HUES48 (cell line): ENCODE results near the gene OVOL1.

Source experiments
- H3K27ac ChIP-seq: one replicate; pipeline ENCODE4 v1.7.0; 2013; ENCODE audit warnings: low read depth, low read length, inconsistent platforms
- H3K27me3 ChIP-seq: 2 replicates; pipeline ENCODE4 v1.6.1; 2013; ENCODE audit warnings: mild to moderate bottlenecking, low read length; ENCODE audit not compliant: control insufficient read depth, insufficient read depth
- H3K36me3 ChIP-seq: 2 replicates; pipeline ENCODE4 v1.6.1; 2013; ENCODE audit warnings: low read length; ENCODE audit not compliant: control insufficient read depth, insufficient read depth
- H3K4me1 ChIP-seq: 2 replicates; pipeline ENCODE4 v1.6.1; 2013; ENCODE audit warnings: mild to moderate bottlenecking, low read length; ENCODE audit not compliant: control insufficient read depth, insufficient read depth
- H3K4me3 ChIP-seq: 2 replicates; pipeline ENCODE4 v1.5.1; 2013; ENCODE audit warnings: mild to moderate bottlenecking, low read depth, low read length
- H3K9ac ChIP-seq: 2 replicates; pipeline ENCODE4 v1.6.1; 2013; ENCODE audit warnings: mild to moderate bottlenecking, low read depth, low read length, moderate library complexity
- H3K9me3 ChIP-seq: 2 replicates; pipeline ENCODE4 v1.6.1; 2013; ENCODE audit warnings: low read length; ENCODE audit not compliant: control insufficient read depth, insufficient read depth

OVOL1 gene

DNA sequence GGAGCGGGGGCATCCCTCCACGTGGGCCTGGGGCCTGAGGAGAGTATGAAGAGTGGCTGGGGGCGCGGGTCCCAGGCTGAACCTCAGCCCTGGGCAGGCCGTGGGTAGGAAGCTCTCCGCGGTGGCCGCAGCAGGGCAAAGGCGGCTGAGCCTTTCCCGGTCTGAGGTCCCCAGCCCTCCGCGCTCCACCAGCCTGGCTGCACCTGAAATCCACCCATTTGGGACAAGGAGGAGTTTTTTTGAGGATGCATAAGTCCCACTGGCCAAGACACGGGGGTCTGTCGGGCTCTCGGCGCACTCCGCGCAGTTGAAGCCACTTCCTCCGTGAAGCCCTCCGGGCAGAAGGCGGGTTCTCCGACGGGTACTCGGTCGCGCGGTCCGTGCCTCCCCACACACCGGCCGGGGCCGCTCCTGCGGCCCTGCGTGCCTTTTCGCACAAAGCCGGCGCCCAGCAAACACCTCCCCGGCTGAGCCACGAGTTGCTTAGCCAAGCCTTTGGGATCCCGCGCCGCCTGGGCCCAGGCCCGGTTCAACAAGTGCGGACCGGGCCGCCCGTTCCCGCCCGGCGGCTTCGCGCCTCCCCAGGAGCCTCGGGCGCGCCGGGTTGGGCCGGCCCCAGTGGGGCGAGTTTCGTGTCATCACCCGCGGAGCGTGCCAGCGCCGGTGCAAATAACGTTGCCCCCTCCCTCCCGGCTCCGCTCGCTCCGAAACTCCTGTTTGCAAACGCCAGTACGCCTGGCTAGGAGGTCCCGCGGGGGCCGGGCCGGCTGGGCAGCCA is 666 bp upstream of the OVOL1 start:
- peaks cover 66% of the 10 kb centered on the region for H3K27me3 ChIP-seq

DNA sequence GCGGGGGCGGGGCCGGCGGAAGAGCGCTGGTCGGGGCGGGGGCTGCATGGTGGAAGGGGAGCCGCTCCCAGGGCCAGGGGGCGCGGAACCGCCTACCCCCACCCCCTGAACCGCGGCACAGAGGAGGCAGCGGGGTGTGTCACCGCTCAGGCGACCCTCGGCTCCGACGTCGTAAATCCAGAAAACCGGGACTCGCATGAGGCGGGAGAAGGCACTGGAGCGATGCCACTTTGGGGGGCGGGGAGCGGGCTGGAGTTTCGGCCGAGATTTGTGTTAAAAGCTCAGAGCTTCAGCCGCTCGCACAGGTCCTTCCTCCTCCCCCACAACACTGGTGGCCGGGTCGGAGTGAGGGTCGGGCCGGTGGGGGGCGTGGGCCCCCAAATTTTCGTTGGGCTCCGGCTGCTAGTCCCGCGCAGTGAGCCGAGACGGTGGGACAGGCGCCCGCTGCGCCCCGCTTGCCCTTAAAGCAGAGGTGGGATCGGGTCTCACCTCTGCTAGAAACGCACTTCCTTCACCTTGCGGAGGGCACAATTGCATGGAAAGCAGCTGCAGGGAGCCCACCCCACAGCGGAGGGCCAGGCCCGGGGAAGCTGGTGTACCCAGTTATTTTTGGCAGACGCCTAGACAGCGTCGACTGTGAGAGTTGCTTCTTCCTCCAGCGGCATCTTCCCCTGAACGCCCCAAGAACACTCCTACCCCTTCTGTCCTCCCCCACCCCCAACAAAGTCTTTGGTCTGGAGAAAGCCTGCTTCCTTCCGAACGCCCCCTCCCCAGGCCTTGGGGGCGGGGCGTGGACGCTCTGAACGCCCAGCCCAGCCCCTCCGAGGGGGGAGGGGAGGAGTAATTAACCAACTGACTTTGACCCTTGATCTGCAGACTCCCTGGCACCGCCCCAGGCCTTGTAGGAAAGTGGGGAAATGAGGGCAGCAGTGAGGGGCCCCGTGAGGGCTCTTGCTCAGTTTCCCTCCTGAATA is 1.1 kb downstream of the OVOL1 start:
- Histone ChIP-seq H3K4me1 (peaks cover 22% of the 10 kb centered on the region), H3K9me3 (no peaks in the 10 kb centered on the region), H3K36me3 (no peaks in the 10 kb centered on the region), H3K27me3 (peaks cover 51% of the 10 kb centered on the region), H3K4me3 (peak overlapping the region; percentile 65), H3K9ac (peak overlapping the region; percentile 42; the same call in 1 of the 2 replicates), H3K27ac (peak overlapping the region; percentile 60)

More for the DNA sequence above, 666 bp upstream of the OVOL1 start:
- H3K4me3 ChIP-seq = peak overlapping the region; percentile 54; the same call in 1 of the 2 replicates
- no peak overlapping the region for H3K27ac ChIP-seq
- no peaks in the 10 kb centered on the region for H3K36me3 ChIP-seq
- H3K9ac ChIP-seq = no peak overlapping the region
- peaks cover 22% of the 10 kb centered on the region for H3K4me1 ChIP-seq
- no peaks in the 10 kb centered on the region for H3K9me3 ChIP-seq

DNA sequence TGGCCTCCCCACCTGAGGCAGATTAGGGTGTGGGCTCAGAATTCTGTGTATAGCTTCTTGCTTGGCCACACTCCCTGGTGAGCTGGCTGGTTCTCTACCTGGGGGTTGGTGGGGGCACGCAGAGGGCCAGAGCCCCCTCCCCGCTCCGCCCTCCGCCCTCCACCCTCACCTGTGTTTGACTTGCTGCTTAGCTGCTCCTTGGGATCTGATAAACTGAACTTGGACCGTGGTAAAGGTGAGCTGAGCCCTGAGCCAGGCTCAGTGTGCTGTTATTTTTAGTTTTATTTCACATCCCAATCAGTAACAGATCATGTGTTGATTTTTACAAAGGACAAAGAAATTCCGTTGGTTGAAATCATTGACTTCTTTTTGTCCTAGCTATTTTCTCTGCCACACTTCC is 2.0 kb downstream of the OVOL1 start:
- H3K4me1 ChIP-seq = peaks cover 22% of the 10 kb centered on the region
- no peaks in the 10 kb centered on the region for H3K36me3 ChIP-seq
- peak overlapping the region; percentile 60 for H3K27ac ChIP-seq
- H3K9me3 ChIP-seq = no peaks in the 10 kb centered on the region
- 0 out of 2 replicates have a peak overlapping the region, but pooled peaks have one; percentile 65 for H3K4me3 ChIP-seq
- H3K27me3 ChIP-seq = peaks cover 48% of the 10 kb centered on the region
- no peak overlapping the region for H3K9ac ChIP-seq

DNA sequence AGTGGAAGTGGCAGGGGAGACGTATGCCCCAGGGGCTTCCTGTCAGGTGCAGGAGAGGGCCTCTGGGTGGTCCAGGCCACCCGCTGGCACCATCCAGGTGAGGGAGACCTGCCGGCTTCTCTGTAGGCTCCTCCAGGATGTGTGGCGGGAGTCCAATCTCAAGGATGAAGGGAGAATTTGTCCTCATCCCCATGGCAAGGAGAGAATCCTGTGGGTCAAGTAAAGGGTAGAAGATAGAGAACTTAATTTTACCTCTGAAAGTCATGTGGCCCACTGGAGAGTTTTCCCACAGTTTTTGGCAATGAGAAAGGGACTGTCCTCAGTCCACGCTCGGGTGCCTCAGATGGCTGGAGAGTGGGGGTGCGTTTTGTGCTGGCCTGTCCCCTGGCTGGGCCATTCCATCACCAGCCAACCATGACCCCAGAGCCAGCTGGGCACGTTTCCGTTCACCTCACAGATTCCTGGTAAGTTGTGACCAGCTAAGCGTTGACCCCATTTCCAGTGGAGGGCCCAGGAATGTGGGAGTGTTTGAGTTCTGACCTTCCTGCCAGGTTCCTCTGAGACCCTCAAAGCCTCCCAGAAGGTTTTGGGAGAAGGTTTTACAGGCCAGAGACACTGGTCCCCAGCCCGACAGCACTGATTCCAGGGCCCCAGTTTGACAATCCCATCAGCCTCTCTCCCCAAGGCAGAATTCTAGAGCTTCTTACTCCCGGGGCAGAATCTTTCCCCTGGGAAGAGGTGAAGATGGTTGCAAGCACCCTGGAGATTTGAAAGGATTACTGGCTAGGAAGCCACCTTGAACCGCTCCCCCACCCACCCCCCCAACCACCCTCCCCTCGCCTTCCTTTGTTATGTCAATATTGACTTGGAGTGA is 2.6 kb downstream of the OVOL1 start:
- Histone ChIP-seq H3K4me1 (peaks cover 22% of the 10 kb centered on the region), H3K4me3 (no peak overlapping the region), H3K27me3 (peaks cover 43% of the 10 kb centered on the region), H3K36me3 (no peaks in the 10 kb centered on the region), H3K9ac (no peak overlapping the region), H3K9me3 (no peaks in the 10 kb centered on the region), H3K27ac (peak overlapping the region; percentile 45)

DNA sequence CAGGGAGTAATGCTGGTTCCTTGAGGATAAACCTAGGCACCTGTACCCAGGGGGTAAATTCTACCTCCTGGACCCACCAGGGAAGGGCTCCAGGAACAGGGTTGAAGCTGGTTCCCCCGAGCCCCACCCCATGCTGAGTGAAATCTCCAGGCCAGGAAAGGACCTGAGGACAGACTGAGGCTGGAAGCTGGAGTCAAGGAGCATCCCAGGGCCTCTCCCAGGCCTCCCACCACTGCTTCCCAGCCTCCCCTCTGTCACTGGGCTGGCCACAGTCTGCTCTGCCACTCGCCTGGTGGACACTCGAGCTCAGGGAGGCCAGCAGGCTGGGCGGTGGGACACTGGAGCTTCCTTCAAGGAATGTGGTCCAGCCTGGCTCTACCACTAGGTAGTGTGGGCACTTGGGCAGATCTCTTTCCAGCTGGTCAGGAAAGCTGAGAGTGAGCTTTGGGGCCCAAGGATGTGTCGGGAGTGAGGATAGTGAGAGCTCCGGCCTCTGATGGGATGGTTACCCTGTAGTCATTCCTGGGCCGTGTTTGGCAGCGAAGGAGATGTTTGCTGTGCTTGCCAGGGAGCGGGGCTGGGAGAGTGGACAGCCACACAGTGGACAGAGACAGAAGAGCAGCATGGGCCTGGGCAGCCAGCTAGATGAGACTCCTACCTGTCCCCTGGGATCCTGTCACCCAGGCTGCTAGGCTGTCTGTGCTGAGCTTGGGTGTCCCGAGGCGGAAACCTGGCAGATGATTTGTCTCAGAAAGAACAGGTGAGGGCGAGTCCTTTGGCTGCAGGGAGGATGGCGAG is 3.4 kb downstream of the OVOL1 start:
- Histone ChIP-seq H3K27me3 (peaks cover 38% of the 10 kb centered on the region), H3K9ac (no peak overlapping the region), H3K4me1 (peaks cover 22% of the 10 kb centered on the region), H3K9me3 (no peaks in the 10 kb centered on the region), H3K27ac (no peak overlapping the region), H3K4me3 (no peak overlapping the region), H3K36me3 (peaks cover 4% of the 10 kb centered on the region; the same call in 1 of the 2 replicates)

DNA sequence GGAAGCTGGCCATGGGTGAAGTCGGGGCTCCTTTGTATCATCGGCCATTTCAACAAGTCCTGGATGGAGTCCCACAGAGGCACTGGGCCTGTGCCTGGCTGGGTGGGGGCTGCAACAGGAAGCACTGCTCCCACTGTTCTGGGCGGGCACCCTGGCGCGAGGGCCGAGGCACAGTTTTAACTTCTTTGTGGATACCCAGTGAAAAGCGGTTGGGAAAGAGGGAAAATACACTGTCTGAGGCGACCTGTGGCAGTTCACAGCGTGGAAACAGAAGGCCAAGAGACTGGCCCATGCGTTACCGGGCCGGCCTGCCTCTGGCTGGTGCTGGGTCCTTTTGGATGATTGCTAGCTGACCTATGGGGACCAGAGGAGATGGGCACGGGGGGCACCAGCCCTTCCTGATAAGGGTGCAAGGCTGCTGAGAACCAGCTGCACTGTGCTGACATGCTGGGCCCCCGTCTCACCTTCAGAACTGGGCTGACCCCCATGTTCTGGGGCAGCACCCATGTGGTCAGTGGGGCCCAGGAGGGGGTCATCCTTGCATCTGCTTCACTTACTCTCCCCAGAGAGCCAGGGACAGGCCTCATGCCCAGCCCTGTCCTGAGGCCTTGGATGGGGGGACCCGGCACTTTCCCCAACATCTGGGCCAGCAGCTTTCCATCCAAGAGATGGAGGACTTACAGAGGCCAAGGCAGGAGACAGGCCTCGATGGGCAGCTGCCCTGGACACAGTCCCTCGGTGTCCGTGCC is 4.2 kb downstream of the OVOL1 start:
- Histone ChIP-seq H3K27ac (no peak overlapping the region), H3K36me3 (peaks cover 9% of the 10 kb centered on the region; the same call in 1 of the 2 replicates), H3K4me3 (no peak overlapping the region), H3K9ac (no peak overlapping the region), H3K9me3 (no peaks in the 10 kb centered on the region), H3K4me1 (peaks cover 22% of the 10 kb centered on the region), H3K27me3 (peaks cover 30% of the 10 kb centered on the region)

DNA sequence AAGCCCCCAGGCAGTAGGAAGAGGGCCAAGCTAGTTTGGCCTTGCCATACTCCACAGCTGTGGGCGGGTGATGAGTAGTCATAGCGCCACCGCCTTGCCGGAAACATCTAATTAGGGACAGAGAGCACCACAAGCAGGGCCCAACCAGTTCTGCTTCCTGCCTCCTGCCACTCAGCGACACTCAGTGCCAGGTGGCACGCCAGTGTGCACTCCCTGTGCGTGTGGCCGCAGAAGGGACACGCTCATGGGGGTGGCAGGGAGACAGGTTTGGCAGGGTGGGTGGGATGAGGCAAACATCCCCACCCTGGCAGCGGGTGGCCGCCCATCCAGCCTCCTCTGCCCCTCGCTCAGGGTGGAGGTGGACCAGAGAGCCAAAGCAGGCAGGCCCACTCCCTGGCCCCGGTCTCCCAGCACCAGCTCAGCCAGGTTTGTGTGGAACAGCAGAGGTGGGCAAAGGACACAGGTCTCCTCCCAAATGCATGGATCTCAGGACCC is 4.9 kb downstream of the OVOL1 start:
- Histone ChIP-seq H3K9me3 (no peaks in the 10 kb centered on the region), H3K36me3 (peaks cover 9% of the 10 kb centered on the region; the same call in 1 of the 2 replicates), H3K4me3 (no peak overlapping the region), H3K27ac (no peak overlapping the region), H3K27me3 (peaks cover 25% of the 10 kb centered on the region), H3K9ac (no peak overlapping the region), H3K4me1 (peaks cover 23% of the 10 kb centered on the region)

DNA sequence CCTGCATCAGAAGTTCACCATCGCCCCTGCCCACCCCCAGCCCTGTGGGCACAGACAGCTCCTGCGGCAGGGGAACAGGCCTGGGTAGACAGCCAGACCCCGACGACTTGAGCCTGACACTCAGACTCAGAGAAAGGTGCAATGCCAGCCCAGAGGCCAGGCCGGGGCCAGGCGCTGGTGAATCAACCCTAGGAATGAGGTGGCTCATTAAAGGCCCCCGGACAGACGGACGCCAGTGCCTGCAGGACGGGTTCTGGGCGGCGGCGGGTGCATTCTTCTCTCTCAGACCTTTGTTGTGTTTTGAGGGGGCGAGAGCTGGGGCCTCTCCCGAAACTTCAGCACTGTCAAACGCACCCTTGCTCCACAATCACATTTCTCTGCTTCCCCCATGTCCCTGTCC is 5.6 kb downstream of the OVOL1 start:
- Histone ChIP-seq H3K27me3 (peaks cover 20% of the 10 kb centered on the region), H3K4me1 (peaks cover 26% of the 10 kb centered on the region), H3K36me3 (peaks cover 9% of the 10 kb centered on the region; the same call in 1 of the 2 replicates), H3K27ac (no peak overlapping the region), H3K4me3 (no peak overlapping the region), H3K9me3 (no peaks in the 10 kb centered on the region), H3K9ac (no peak overlapping the region)

DNA sequence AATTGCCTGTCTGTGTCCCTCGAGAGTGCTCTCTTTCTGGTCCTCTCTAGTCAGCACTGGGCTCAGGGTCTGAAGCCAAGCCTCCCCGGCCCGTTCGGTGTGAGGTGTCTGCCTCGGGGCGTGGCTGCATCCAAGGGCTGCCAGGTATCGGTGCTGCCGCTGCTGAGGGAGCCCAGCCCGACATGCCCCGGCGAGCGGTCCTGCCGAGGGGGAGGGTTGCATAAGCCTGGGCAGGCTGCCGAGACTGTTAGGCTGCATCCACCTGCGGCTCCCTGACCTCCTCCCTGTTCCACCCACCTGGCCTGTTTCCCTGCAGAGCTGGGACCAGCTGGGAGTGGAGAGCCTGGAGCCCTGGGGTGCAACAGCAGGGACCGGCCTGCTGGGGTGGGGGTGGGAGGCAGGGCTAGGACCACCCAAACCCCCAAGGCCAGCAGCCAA is 6.3 kb downstream of the OVOL1 start:
- Histone ChIP-seq H3K4me3 (no peak overlapping the region), H3K36me3 (peaks cover 9% of the 10 kb centered on the region; the same call in 1 of the 2 replicates), H3K27me3 (peaks cover 13% of the 10 kb centered on the region), H3K9me3 (no peaks in the 10 kb centered on the region), H3K4me1 (peaks cover 26% of the 10 kb centered on the region), H3K27ac (no peak overlapping the region), H3K9ac (no peak overlapping the region)
